KMS-11 (cell line): Measurements from ENCODE around the gene SYNDIG1.

Source experiments
- H2AFZ ChIP-seq: fragments of 200-600 bp; sonication (generic); 2 replicates; pipeline ENCODE4 v1.6.1; 2016; ENCODE audit warnings: antibody characterized with exemption, mixed run types, low read depth
- H3K27ac ChIP-seq: fragments of 200-600 bp; sonication (generic); 2 replicates; pipeline ENCODE4 v1.6.1; 2016; ENCODE audit warnings: mild to moderate bottlenecking, mixed run types
- H3K27me3 ChIP-seq: fragments of 200-600 bp; sonication (generic); 2 replicates; pipeline ENCODE4 v1.6.1; 2017; ENCODE audit warnings: mild to moderate bottlenecking, low read depth, mixed run types, moderate library complexity; ENCODE audit not compliant: insufficient read depth
- H3K36me3 ChIP-seq: fragments of 200-600 bp; sonication (generic); 2 replicates; pipeline ENCODE4 v1.6.1; 2017; ENCODE audit warnings: mild to moderate bottlenecking, mixed run types; ENCODE audit not compliant: insufficient read depth
- H3K4me1 ChIP-seq: fragments of 200-600 bp; sonication (generic); 2 replicates; pipeline ENCODE4 v1.6.1; 2016; ENCODE audit warnings: mild to moderate bottlenecking, low read depth, mixed run types; ENCODE audit not compliant: poor library complexity, severe bottlenecking
- H3K4me2 ChIP-seq: fragments of 200-600 bp; sonication (generic); 2 replicates; pipeline ENCODE4 v1.7.0; 2016; ENCODE audit warnings: mild to moderate bottlenecking, mixed run types
- H3K4me3 ChIP-seq: fragments of 200-600 bp; sonication (generic); IDR thresholded peaks from 2 replicates; pipeline ENCODE4 v1.6.1; 2017; ENCODE audit warnings: low read depth, low read length, mixed read lengths; ENCODE audit not compliant: insufficient read depth
- H3K79me2 ChIP-seq: fragments of 200-600 bp; sonication (generic); 2 replicates; pipeline ENCODE4 v1.6.1; 2016; ENCODE audit warnings: low read depth, mixed run types; ENCODE audit not compliant: insufficient read depth
- H3K9ac ChIP-seq: fragments of 200-600 bp; sonication (generic); 2 replicates; pipeline ENCODE4 v1.6.1; 2016; ENCODE audit warnings: mild to moderate bottlenecking, mixed run types
- H4K20me1 ChIP-seq: fragments of 200-600 bp; sonication (generic); 2 replicates; pipeline ENCODE4 v1.6.1; 2016; ENCODE audit warnings: mild to moderate bottlenecking, mixed run types; ENCODE audit not compliant: insufficient read depth
- TF ChIP-seq, protein P1 (sequence below): fragments of 200-600 bp; sonication (generic); conservative IDR thresholded peaks from 2 replicates; pipeline ENCODE4 v1.6.1; 2017; ENCODE audit warnings: low read depth, mild to moderate bottlenecking, antibody characterized with exemption, low read length, moderate library complexity, mixed read lengths

Gene SYNDIG1

DNA sequence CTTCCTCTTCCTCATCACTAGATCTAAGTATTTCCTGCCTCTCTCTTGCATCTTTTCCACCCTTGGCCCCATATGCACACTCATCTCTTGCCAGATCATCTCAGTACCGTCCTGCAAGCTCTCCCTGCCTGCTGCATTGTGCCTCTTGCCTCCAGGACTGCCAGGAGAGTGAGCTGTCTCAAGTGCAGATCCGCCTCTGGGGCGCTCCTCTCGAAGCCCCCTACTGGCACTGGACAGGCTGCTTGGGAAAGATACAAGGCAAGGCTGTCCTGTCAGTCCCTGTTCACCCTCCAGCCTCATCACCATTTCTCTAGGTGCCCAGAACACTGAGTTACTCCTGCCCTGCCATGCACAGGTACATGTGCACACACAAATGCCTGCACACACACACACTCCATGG is 10.2 kb downstream of the SYNDIG1 start:
- no peaks in the 10 kb centered on the region for H4K20me1 ChIP-seq
- H3K4me2 ChIP-seq: no peak overlapping the region
- H3K79me2 ChIP-seq: peaks cover 94% of the 10 kb centered on the region
- no peak overlapping the region for H3K27ac ChIP-seq
- TF ChIP-seq, protein P1, sequence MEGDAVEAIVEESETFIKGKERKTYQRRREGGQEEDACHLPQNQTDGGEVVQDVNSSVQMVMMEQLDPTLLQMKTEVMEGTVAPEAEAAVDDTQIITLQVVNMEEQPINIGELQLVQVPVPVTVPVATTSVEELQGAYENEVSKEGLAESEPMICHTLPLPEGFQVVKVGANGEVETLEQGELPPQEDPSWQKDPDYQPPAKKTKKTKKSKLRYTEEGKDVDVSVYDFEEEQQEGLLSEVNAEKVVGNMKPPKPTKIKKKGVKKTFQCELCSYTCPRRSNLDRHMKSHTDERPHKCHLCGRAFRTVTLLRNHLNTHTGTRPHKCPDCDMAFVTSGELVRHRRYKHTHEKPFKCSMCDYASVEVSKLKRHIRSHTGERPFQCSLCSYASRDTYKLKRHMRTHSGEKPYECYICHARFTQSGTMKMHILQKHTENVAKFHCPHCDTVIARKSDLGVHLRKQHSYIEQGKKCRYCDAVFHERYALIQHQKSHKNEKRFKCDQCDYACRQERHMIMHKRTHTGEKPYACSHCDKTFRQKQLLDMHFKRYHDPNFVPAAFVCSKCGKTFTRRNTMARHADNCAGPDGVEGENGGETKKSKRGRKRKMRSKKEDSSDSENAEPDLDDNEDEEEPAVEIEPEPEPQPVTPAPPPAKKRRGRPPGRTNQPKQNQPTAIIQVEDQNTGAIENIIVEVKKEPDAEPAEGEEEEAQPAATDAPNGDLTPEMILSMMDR: no peak
- peaks cover 12% of the 10 kb centered on the region for H3K4me1 ChIP-seq
- no peaks in the 10 kb centered on the region for H3K27me3 ChIP-seq
- no peak overlapping the region for H3K9ac ChIP-seq
- H3K36me3 ChIP-seq: no peaks in the 10 kb centered on the region
- no peak overlapping the region for H3K4me3 ChIP-seq
- no peak overlapping the region for H2AFZ ChIP-seq

DNA sequence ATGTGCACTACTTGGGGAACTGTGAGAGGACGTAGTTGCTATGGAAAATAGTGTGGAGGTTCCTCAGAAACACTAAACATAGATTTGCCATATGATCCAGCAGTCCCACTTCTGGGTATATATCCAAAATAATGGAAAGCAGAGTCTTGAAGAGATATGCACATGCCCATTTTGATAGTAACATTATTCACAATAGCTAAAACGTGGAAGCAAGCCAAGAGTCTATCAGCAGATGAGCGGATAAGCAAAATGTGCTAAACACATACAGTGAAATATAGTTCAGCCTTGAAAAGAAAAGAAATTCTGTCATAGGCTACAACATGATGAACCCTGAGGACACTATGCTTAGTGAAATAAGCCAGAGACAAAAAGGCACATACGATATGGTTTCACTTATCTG is 11.1 kb downstream of the SYNDIG1 start:
- no peak overlapping the region for H3K4me2 ChIP-seq
- H2AFZ ChIP-seq: no peak overlapping the region
- no peak overlapping the region for H3K9ac ChIP-seq
- peaks cover 3% of the 10 kb centered on the region for H3K4me1 ChIP-seq
- no peaks in the 10 kb centered on the region for H4K20me1 ChIP-seq
- no peaks in the 10 kb centered on the region for H3K36me3 ChIP-seq
- no peaks in the 10 kb centered on the region for H3K27me3 ChIP-seq
- TF ChIP-seq, protein P1: no peak
- no peak overlapping the region for H3K27ac ChIP-seq
- peaks cover 94% of the 10 kb centered on the region for H3K79me2 ChIP-seq
- H3K4me3 ChIP-seq: no peak overlapping the region

DNA sequence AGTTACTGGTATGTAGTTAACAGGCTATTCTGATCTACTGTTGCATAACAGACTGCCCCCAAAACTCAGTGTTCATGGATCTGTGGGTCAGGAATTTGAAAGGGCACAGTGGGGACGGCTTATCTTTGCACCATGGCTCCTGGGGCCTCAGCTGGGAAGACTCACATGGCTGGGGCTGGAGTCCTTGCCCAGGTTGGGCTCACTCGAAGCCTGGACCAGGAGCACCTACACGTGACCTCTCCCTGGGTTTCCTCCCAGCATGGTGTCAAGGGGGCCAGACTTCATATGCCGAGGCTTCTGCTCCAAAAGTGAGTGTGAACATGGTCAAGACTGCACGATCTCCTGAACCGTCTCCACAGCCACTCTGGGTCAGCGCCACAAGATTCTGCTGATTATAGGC is 11.7 kb downstream of the SYNDIG1 start:
- no peak overlapping the region for H3K9ac ChIP-seq
- no peaks in the 10 kb centered on the region for H3K36me3 ChIP-seq
- no peak overlapping the region for H3K4me3 ChIP-seq
- no peaks in the 10 kb centered on the region for H3K4me1 ChIP-seq
- H3K4me2 ChIP-seq: no peak overlapping the region
- H3K27me3 ChIP-seq: no peaks in the 10 kb centered on the region
- no peak overlapping the region for H3K27ac ChIP-seq
- H3K79me2 ChIP-seq: peaks cover 94% of the 10 kb centered on the region
- TF ChIP-seq, protein P1: no peak
- H2AFZ ChIP-seq: no peak overlapping the region
- no peaks in the 10 kb centered on the region for H4K20me1 ChIP-seq

DNA sequence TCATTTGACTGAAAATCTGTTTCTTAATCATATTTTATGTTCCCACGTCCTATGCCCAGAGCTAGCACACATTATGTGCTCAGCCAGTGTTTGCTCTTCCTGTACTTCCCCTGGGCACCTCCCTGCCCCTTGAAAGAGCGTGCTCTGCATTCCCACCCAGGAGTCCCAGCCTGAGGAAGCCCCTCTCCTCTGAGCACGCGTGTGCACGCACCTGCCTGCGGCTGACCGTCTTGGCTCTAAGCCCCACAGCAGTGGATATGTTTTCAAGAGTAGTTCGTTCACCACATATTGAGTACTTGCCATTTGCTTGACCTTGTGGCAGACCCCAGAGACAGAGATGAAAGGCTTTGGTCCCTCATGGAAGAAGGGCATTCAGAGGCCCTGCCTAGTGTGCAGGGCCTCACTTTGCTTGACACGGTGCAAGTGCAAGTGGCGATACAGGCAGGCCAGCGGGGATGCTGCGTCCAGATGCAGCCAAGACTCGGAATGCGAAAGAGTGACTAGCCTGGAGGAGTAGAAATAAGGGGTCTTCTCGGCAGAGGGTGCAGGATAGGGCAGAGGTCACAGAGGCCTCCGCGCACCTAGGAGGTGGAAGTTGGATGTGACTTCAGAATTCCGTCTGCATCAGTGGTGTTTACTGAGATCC is 14.1 kb downstream of the SYNDIG1 start:
- no peaks in the 10 kb centered on the region for H3K27me3 ChIP-seq

More for the DNA sequence above, 14.1 kb downstream of the SYNDIG1 start:
- Histone ChIP-seq H3K4me2 (no peak overlapping the region), H3K79me2 (peaks cover 73% of the 10 kb centered on the region), H3K4me3 (no peak overlapping the region), H2AFZ (no peak overlapping the region), H3K4me1 (no peaks in the 10 kb centered on the region), H3K27ac (no peak overlapping the region), H4K20me1 (no peaks in the 10 kb centered on the region), H3K9ac (no peak overlapping the region), H3K36me3 (no peaks in the 10 kb centered on the region)
- TF ChIP-seq, protein P1: no peak
